ENCODE results near the gene IQCF2. TPM values are rescaled to one million over a fixed set of nuclear protein-coding genes. Genes with fewer than 3 reads are reported as not detected.

Gene IQCF2
- total and polyA plus RNA-seq, 12 donors, result not detected

- no peaks in the 10 kb centered on the region for H3K9me3 ChIP-seq
- ATAC-seq (no peak), DNase-seq (no peak)
- no peak overlapping the region for H3K27ac ChIP-seq
- no peaks in the 10 kb centered on the region for H3K4me1 ChIP-seq
- H3K27me3 ChIP-seq, result peaks cover 0 to 32% (median 6%) of the 10 kb centered on the region in 7 donors
- no peak for TF ChIP-seq CTCF (IDR thresholded peaks at IDR 0.05)
- no peaks in the 10 kb centered on the region for H3K36me3 ChIP-seq
- no peak overlapping the region for H3K4me3 ChIP-seq
- intact Hi-C loops (cut with DNase I), result no loop called here
- WGBS, 2 donors, result 86 to 87% methylated on average over 2 of the region's 2 CpGs
Measured at GRCh38 chr3:51816723-51817122, 44.7 kb upstream of the IQCF2 start.

- Histone ChIP-seq H3K27ac (no peak overlapping the region), H3K4me1 (no peaks in the 10 kb centered on the region), H3K9me3 (no peaks in the 10 kb centered on the region), H3K4me3 (no peak overlapping the region), H3K27me3 (peaks cover 0 to 33% (median 6%) of the 10 kb centered on the region in 7 donors), H3K36me3 (no peaks in the 10 kb centered on the region)
- TF ChIP-seq CTCF (IDR thresholded peaks at IDR 0.05), result no peak
- 89 to 90% methylated on average over 2 of the region's 2 CpGs for WGBS, 2 donors
- intact Hi-C loops (cut with DNase I), result no loop called here
- DNase-seq, result no peak
- no peak for ATAC-seq
Measured at GRCh38 chr3:51817375-51817774, 44.0 kb upstream of the IQCF2 start.

- no peaks in the 10 kb centered on the region for H3K36me3 ChIP-seq
- no peak for TF ChIP-seq CTCF (IDR thresholded peaks at IDR 0.05)
- H3K4me1 ChIP-seq, result no peaks in the 10 kb centered on the region
- no peak overlapping the region for H3K27ac ChIP-seq
- H3K4me3 ChIP-seq, result no peak overlapping the region
- ATAC-seq, result no peak
- intact Hi-C loops (cut with DNase I), result no loop called here
- 89 to 91% methylated on average over 15 of the region's 15 CpGs for WGBS, 2 donors
- H3K9me3 ChIP-seq, result no peaks in the 10 kb centered on the region
- peaks cover 0 to 46% (median 16%) of the 10 kb centered on the region in 7 donors for H3K27me3 ChIP-seq
- no peak for DNase-seq
Measured at GRCh38 chr3:51819151-51819550, 42.3 kb upstream of the IQCF2 start.

- DNase-seq (no peak), ATAC-seq (no peak)
- H3K9me3 ChIP-seq, result no peaks in the 10 kb centered on the region
- peaks cover 0 to 46% (median 16%) of the 10 kb centered on the region in 7 donors for H3K27me3 ChIP-seq
- no peak overlapping the region for H3K27ac ChIP-seq
- no peak overlapping the region for H3K4me3 ChIP-seq
- intact Hi-C loops (cut with DNase I), result no loop called here
- 44 to 47% methylated on average over 12 of the region's 12 CpGs for WGBS, 2 donors
- H3K36me3 ChIP-seq, result no peaks in the 10 kb centered on the region
- no peaks in the 10 kb centered on the region for H3K4me1 ChIP-seq
- TF ChIP-seq CTCF (IDR thresholded peaks at IDR 0.05), result peak in 4 of 9 donors; percentile 7 to 18 (median 14)
Measured at GRCh38 chr3:51819709-51820406, 41.6 kb upstream of the IQCF2 start.

All from heart right ventricle (tissue), 16 donors.